Measurements from ENCODE around the gene LRP1B. TPM values are rescaled to one million over a fixed set of nuclear protein-coding genes. Genes with fewer than 3 reads are reported as not detected.

LRP1B gene
- total RNA-seq, 2 experiments from 2014 or later = not detected

DNA sequence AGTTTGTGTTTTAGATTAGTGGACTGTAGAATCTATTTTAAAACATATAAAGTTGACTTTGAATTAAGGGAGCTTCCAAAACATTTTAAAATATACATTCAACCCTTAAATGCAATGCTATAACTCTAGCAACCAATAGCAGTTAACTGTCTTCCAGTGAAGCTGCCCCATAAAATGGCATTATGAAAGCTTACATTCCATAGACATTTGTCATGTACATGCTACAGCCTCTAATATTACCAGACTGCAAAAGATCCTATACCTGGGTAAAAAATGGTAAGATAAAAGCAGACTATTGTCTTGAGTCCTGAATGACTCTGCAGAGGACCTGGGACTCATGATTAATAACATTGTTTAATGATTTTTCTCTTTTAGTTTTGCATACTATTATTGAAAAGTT, 489.4 kb downstream of the LRP1B start:
- Mint-ChIP-seq H3K9me3 (peaks cover 4% of the 10 kb centered on the region), H3K36me3 (no peaks in the 10 kb centered on the region), H3K4me1 (ENCODE audit: low read depth) (no peaks in the 10 kb centered on the region), H3K27me3 (no peaks in the 10 kb centered on the region), H3K4me3 (no peak overlapping the region), H3K27ac (no peak overlapping the region)
- intact Hi-C loops (cut with micrococcal nuclease) = no loop called here
- no peak for DNase-seq
- POLR2A ChIA-PET = no interaction called here
- CTCF ChIA-PET = no interaction called here

DNA sequence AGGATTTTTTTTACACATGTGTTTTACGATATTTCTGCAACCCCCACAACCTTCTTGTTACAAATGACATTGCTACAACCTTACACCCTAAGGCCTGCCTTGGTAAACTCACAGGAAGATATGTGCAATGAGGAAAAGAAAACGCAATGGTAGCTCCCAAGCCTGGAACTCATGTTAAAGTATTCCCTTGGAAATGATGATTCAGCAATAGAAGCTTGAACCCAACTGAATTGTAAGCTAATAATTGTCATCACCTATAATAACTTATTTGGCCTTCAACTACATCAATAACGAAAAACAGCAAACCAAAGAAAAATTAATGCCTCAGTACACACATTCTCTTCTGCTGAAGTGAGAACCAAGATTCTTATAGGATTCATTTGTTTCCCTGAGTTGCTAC, 491.0 kb downstream of the LRP1B start:
- DNase-seq = no peak
- H3K4me3 Mint-ChIP-seq = no peak overlapping the region
- POLR2A ChIA-PET = no interaction called here
- no peaks in the 10 kb centered on the region for H3K36me3 Mint-ChIP-seq
- intact Hi-C loops (cut with micrococcal nuclease) = no loop called here
- no peaks in the 10 kb centered on the region for H3K27me3 Mint-ChIP-seq
- H3K4me1 Mint-ChIP-seq (ENCODE audit: low read depth) = no peaks in the 10 kb centered on the region
- peaks cover 4% of the 10 kb centered on the region for H3K9me3 Mint-ChIP-seq
- no peak overlapping the region for H3K27ac Mint-ChIP-seq
- CTCF ChIA-PET = no interaction called here

DNA sequence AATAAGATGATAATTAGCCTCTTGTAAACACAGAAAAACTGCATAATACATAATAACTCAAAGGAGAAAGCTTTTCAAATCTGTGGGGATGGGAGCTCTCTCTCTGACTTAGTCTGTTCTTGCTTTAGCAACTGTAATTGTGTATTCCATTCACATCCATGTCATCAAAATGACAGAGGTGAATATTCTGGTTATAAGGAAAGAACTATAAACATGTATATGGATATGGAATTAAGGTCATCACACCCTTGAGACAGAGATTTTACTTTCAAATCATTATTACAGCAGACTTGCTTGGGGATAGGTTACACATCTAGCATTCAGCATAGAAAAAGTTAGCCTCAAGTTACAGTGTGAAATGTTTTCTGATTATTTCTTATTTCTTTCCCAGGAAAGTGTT, 497.7 kb downstream of the LRP1B start:
- H3K36me3 Mint-ChIP-seq = no peaks in the 10 kb centered on the region
- H3K4me1 Mint-ChIP-seq (ENCODE audit: low read depth) = no peaks in the 10 kb centered on the region
- H3K9me3 Mint-ChIP-seq = no peaks in the 10 kb centered on the region
- CTCF ChIA-PET = no interaction called here
- no peak for DNase-seq
- no peak overlapping the region for H3K4me3 Mint-ChIP-seq
- no peaks in the 10 kb centered on the region for H3K27me3 Mint-ChIP-seq
- H3K27ac Mint-ChIP-seq = no peak overlapping the region
- intact Hi-C loops (cut with micrococcal nuclease) = no loop called here
- POLR2A ChIA-PET = no interaction called here

DNA sequence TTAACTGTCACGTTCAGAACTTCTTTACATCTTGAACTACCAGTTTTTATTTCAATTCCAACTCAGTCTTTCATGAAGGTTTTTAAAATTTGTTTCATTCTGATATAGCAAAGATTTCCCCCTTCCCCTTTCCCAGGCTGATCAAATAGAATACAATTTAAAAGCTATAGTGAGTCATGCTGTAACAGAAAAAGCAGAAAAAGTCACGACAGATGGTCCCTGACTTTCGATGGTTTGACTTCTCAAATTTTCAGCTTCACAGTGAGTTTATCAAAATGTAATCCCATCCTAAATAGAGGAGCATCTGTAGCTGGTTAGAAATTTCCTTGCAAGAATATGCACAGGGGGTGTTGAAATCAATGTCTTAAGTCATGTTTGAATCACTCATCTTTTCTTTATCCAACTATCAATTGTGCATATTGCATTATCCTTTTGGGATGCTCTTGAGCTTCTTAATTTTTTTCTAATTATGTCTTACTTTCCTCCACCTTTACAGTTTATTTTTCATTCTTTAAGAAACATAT, 500.3 kb downstream of the LRP1B start:
- Mint-ChIP-seq H3K27ac (no peak overlapping the region), H3K36me3 (no peaks in the 10 kb centered on the region), H3K9me3 (peaks cover 3% of the 10 kb centered on the region), H3K27me3 (no peaks in the 10 kb centered on the region), H3K4me1 (ENCODE audit: low read depth) (no peaks in the 10 kb centered on the region), H3K4me3 (no peak overlapping the region)
- POLR2A ChIA-PET = no interaction called here
- CTCF ChIA-PET = no interaction called here
- no peak for DNase-seq
- intact Hi-C loops (cut with micrococcal nuclease) = no loop called here

DNA sequence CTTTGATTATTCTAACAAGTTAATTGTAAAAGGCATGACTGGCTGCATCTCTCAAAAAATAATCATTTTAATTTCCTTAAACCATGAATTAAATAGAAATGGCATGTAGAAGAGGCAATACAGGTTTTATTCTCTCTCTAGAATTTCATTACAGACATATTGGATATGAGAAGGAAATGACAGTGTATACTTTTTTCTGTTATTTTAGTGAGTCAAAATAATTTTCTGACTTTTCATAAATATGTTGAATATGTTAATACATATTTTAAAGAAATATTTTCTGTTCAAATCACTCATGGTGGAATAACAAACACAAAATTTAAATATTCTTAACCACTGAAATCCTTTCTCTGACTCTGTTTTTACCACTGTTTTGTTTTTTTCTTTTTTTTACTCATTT, 510.4 kb downstream of the LRP1B start:
- Mint-ChIP-seq H3K27me3 (no peaks in the 10 kb centered on the region), H3K4me1 (ENCODE audit: low read depth) (no peaks in the 10 kb centered on the region), H3K27ac (no peak overlapping the region), H3K9me3 (peaks cover 4% of the 10 kb centered on the region), H3K4me3 (no peak overlapping the region), H3K36me3 (no peaks in the 10 kb centered on the region)
- intact Hi-C loops (cut with micrococcal nuclease) = no loop called here
- DNase-seq = no peak
- POLR2A ChIA-PET = no interaction called here
- CTCF ChIA-PET = no interaction called here

DNA sequence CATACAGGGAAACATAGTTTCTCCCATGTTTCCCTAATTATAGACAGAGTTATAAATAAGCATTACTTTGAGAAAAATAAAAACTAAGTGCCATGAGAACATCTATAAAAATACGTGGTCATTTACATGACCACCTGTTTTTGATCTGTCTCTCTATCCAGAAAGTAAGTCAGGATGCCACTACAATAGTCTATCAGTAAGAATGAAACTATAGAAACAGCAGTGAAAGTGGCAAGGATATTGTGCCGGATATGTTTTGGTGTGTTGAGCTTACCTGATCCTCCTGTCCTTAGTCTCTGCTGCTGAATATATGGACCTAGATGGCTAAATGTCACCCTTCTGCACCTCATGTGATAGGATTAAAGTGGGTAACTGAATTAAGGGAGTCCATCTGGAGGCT, 512.4 kb downstream of the LRP1B start:
- H3K9me3 Mint-ChIP-seq = peaks cover 6% of the 10 kb centered on the region
- ChIA-PET POLR2A (no interaction called here), CTCF (no interaction called here)
- intact Hi-C loops (cut with micrococcal nuclease) = no loop called here
- no peak for DNase-seq
- H3K27me3 Mint-ChIP-seq = no peaks in the 10 kb centered on the region
- no peaks in the 10 kb centered on the region for H3K36me3 Mint-ChIP-seq
- no peak overlapping the region for H3K27ac Mint-ChIP-seq
- H3K4me1 Mint-ChIP-seq (ENCODE audit: low read depth) = no peaks in the 10 kb centered on the region
- no peak overlapping the region for H3K4me3 Mint-ChIP-seq

DNA sequence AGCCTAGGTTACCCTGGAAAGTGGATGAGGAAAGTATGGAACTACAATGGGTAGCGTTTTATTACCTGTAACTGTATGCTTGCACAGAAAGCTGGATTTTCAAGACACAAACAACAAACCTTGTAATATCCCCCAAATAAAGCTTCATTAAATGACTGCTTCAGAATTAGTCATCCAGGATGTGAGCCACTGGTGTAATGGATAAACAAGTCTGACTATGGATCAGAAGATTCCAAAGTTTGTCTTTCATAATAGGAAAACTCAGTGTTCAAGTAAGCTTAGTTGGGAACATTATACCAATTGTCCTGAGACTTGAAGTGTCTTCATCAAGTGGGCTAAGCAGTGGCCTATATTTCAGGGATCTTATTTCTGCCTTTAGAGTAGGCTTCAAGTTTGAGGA, 518.8 kb downstream of the LRP1B start:
- H3K4me3 Mint-ChIP-seq = no peak overlapping the region
- no peak overlapping the region for H3K27ac Mint-ChIP-seq
- intact Hi-C loops (cut with micrococcal nuclease) = no loop called here
- no peaks in the 10 kb centered on the region for H3K4me1 Mint-ChIP-seq (ENCODE audit: low read depth)
- H3K9me3 Mint-ChIP-seq = peaks cover 2% of the 10 kb centered on the region
- DNase-seq = no peak
- CTCF ChIA-PET = no interaction called here
- POLR2A ChIA-PET = no interaction called here
- no peaks in the 10 kb centered on the region for H3K27me3 Mint-ChIP-seq
- no peaks in the 10 kb centered on the region for H3K36me3 Mint-ChIP-seq

DNA sequence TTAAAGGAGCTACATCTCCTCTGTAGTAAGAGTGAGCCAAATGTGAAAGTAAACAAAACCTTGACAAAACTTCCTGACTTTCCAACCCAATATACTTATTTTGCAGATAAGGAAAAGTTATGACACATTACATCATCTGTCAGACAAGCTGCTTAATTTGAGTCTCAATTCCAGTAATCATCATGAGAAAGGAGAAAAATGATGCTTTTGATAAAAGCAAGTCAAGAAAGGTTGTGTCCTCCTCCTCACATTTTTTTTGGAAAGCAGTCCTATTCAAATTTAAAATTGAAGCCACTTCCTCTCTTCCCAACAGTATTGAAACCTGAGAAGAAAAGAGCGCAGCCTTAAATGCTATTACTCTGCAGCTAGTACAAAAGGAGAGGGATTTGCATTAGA, 519.6 kb downstream of the LRP1B start:
- H3K36me3 Mint-ChIP-seq = no peaks in the 10 kb centered on the region
- intact Hi-C loops (cut with micrococcal nuclease) = no loop called here
- CTCF ChIA-PET = no interaction called here
- no peaks in the 10 kb centered on the region for H3K27me3 Mint-ChIP-seq
- H3K4me1 Mint-ChIP-seq (ENCODE audit: low read depth) = no peaks in the 10 kb centered on the region
- POLR2A ChIA-PET = no interaction called here
- DNase-seq = no peak
- no peak overlapping the region for H3K27ac Mint-ChIP-seq
- no peak overlapping the region for H3K4me3 Mint-ChIP-seq
- H3K9me3 Mint-ChIP-seq = peaks cover 2% of the 10 kb centered on the region

DNA sequence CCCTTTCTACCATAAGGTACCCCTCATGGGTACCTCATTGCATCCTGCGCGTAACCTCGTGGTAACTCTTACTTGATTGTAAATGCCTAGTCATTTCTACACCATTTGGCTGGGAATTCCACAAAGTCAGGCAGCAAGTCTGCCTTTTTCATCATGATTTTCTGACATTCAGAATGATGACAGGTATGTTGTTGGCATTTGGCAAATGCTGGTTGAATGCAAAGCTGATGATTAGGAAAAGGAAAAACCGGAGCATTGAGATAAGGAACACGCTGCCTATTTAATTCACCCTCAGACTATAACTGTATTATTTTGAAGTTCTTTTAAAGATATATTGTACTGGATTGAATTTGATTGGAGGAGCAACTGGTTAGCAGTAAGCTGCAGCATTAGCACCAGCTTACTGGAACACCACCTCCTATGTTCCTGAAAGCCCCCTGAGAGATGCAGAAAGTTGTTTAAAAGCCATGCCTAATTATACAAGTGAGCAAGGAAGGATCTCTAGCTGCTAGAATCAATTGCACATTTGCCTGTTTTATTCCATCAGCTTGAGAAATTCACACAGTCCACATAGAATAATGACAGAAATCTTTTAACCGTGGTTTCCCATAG, 520.1 kb downstream of the LRP1B start:
- no peaks in the 10 kb centered on the region for H3K27me3 Mint-ChIP-seq
- H3K9me3 Mint-ChIP-seq = peaks cover 2% of the 10 kb centered on the region
- H3K4me3 Mint-ChIP-seq = no peak overlapping the region
- no peak overlapping the region for H3K27ac Mint-ChIP-seq
- no peaks in the 10 kb centered on the region for H3K36me3 Mint-ChIP-seq
- no peaks in the 10 kb centered on the region for H3K4me1 Mint-ChIP-seq (ENCODE audit: low read depth)
- intact Hi-C loops (cut with micrococcal nuclease) = no loop called here
- ChIA-PET POLR2A (no interaction called here), CTCF (no interaction called here)
- DNase-seq = no peak

DNA sequence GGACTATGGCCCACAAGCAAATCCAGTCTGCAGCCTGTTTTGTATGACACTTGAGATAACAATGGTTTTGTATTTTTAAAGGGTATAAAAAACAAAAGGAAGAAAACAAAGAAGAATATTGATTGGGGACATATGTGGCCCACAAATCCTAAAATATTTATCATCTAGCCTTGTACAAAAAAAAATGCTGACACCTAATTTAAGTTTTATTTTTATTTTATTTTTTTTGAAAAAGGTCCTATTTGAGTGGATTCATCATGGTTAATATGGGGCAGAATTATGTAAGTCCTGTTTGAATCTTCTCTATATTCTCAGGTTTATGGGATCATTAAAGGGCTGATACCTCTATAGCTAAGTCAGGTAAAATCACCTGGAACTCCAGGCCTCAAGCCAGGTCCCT, 525.7 kb downstream of the LRP1B start:
- no peaks in the 10 kb centered on the region for H3K27me3 Mint-ChIP-seq
- H3K27ac Mint-ChIP-seq = no peak overlapping the region
- intact Hi-C loops (cut with micrococcal nuclease) = no loop called here

DNA sequence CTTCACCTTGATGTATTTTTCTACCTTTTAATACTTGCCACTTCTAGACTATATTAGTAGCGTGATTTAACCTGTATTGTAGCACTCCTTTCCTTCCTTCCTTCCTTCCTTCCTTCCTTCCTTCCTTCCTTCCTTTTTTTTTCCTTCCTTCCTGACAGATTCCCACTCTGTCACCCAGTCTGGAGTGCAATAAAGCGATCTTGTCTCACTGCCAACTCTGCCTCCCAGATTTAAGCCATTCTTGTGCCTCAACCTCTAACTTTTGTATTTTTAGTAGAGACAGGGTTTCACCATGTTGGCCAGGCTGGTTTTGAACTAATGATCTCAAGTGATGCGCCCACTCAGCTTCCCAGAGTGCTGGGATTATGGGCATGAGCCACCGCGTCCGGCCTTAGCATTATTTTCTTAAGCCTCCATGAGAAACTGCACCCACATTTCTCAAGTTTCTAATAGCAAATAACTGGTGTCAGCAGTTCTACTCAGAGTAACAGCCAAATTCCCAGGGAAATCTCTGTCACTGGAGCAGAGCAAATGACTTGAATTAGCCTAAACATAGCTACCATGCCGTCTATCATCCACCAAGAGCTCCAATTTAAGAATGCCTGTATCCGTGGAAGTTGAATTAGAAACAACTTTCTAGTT, 529.2 kb downstream of the LRP1B start:
- POLR2A ChIA-PET = no interaction called here
- Mint-ChIP-seq H3K36me3 (no peaks in the 10 kb centered on the region), H3K4me1 (ENCODE audit: low read depth) (no peaks in the 10 kb centered on the region), H3K9me3 (no peaks in the 10 kb centered on the region), H3K27ac (no peak overlapping the region), H3K27me3 (no peaks in the 10 kb centered on the region), H3K4me3 (no peak overlapping the region)
- intact Hi-C loops (cut with micrococcal nuclease) = no loop called here
- no peak for DNase-seq
- CTCF ChIA-PET = interaction anchor here (0.7 kb wide), 1 partner anchor 164 kb away, joined by 3 read pairs; no protein-coding TSS in a partner anchor

More for the DNA sequence above, 525.7 kb downstream of the LRP1B start:
- no peak overlapping the region for H3K4me3 Mint-ChIP-seq
- POLR2A ChIA-PET = no interaction called here
- H3K9me3 Mint-ChIP-seq = no peaks in the 10 kb centered on the region
- H3K4me1 Mint-ChIP-seq (ENCODE audit: low read depth) = no peaks in the 10 kb centered on the region
- CTCF ChIA-PET = no interaction called here
- no peaks in the 10 kb centered on the region for H3K36me3 Mint-ChIP-seq
- DNase-seq = no peak

DNA sequence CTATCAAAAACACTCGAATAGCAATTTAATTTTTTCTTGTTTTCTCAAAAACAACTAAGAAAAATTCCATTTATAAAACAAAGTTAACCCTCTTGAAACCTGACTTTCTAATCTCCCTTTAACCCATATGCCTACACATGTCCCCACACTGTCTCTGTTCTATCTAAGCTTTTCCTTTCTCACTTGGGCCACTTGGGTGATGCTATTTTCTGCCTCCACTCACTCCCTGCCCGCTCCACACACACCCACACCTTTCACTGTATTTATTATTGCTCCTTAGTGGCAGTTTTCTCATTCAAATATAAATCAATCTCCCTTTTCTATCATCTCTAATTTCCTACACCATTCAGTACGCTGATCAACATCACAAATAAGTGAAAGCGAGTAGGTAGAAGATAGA, 531.1 kb downstream of the LRP1B start:
- intact Hi-C loops (cut with micrococcal nuclease) = no loop called here
- CTCF ChIA-PET = no interaction called here
- DNase-seq = no peak
- H3K4me1 Mint-ChIP-seq (ENCODE audit: low read depth) = no peaks in the 10 kb centered on the region
- no peaks in the 10 kb centered on the region for H3K27me3 Mint-ChIP-seq
- no peak overlapping the region for H3K4me3 Mint-ChIP-seq
- H3K36me3 Mint-ChIP-seq = no peaks in the 10 kb centered on the region
- POLR2A ChIA-PET = no interaction called here
- H3K9me3 Mint-ChIP-seq = no peaks in the 10 kb centered on the region
- no peak overlapping the region for H3K27ac Mint-ChIP-seq

DNA sequence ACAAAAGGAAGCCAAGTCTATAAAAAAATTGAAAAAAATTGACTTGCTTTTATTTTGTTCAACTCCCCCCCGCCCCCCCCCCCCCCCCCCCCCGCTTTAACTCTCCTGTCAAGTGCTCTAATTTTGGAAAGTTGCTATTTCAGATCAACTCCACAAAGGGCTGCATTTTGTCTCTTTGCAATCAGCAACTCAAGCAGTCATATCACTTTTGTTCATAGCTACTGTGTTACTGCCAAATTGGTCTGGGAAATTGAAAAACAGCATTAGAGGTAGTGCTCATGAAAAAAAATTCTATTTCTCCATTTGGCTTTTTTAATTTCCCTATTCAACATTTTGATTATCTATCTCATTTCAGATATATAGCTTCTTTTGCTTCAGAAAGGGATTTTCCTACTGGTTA, 531.8 kb downstream of the LRP1B start:
- H3K4me3 Mint-ChIP-seq = no peak overlapping the region

More for the DNA sequence above, 531.8 kb downstream of the LRP1B start:
- no peaks in the 10 kb centered on the region for H3K27me3 Mint-ChIP-seq
- no peaks in the 10 kb centered on the region for H3K9me3 Mint-ChIP-seq
- DNase-seq = no peak
- no peak overlapping the region for H3K27ac Mint-ChIP-seq
- CTCF ChIA-PET = no interaction called here
- intact Hi-C loops (cut with micrococcal nuclease) = no loop called here
- H3K36me3 Mint-ChIP-seq = no peaks in the 10 kb centered on the region
- H3K4me1 Mint-ChIP-seq (ENCODE audit: low read depth) = no peaks in the 10 kb centered on the region
- POLR2A ChIA-PET = no interaction called here

Data from activated CD4-positive, alpha-beta memory T cell treated with anti-CD3 and anti-CD28 coated beads for 36 hours (primary cell).